CD4-positive, alpha-beta T cell treated with Interleukin-2 at 100 ng/mL for 4 hours (primary cell): ENCODE data around the gene LPP.
"Not testable (repeated sequence)": the region's sequence is repeated elsewhere in the genome, so short reads cannot be mapped to it uniquely, and the experiment has no call there.

Source experiments
- DNase-seq: peaks from one replicate; pipeline ENCODE4 v3.0.0-alpha.2; 2020; ENCODE audit warnings: low spot score

Gene LPP

GRCh38 chr3:188634285-188634684 is 480.3 kb downstream of the LPP start:
- no peak for DNase-seq

- no peak for DNase-seq
Observed at GRCh38 chr3:188635258-188636042, 481.5 kb downstream of the LPP start.

GRCh38 chr3:188636292-188636691 is 482.3 kb downstream of the LPP start:
- DNase-seq: not testable (repeated sequence)

GRCh38 chr3:188641076-188641475 is 487.1 kb downstream of the LPP start:
- no peak for DNase-seq

GRCh38 chr3:188643736-188644135 is 489.8 kb downstream of the LPP start:
- DNase-seq: no peak

DNA sequence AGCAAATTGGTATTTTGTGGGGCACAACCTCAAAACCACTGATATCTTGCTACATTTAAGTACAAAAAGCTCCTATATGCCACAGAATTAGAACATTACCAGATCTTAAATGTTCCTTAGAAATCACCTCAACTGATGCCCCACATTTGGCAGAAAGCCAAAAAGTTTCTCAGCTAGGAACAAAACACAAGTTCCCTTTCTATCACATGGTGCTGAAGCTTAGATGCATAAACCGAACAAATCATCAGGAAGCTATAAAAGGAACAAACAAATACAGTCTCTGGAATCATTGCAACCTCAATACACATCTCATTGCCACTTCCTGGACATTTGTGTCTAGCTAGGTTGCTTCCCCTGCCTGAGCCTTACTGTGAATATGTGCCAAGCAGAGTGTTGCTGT is 492.6 kb downstream of the LPP start:
- no peak for DNase-seq

GRCh38 chr3:188647237-188647636 is 493.3 kb downstream of the LPP start:
- no peak for DNase-seq

GRCh38 chr3:188649521-188649920 is 495.6 kb downstream of the LPP start:
- no peak for DNase-seq

- DNase-seq: no peak
Observed at GRCh38 chr3:188656196-188656982, 502.4 kb downstream of the LPP start.

DNA sequence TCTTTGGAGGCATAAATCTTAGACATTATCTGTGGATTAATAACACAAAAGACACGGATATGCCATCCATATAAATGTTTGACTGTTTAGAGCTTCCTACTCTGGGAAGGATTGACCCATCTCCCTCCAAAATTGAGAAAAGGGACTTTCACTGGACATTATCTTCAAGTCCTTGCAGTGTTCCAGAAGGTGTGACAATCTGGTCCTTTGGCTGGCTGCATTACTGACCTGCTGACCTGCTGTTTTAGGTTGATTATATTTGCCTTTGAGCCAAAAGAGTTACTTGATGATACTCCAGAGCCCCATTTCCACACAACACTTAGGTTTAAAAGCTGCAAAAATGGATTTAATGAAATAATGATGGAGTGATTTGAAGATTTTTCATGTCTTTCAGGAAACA is 504.6 kb downstream of the LPP start:
- DNase-seq: no peak

DNA sequence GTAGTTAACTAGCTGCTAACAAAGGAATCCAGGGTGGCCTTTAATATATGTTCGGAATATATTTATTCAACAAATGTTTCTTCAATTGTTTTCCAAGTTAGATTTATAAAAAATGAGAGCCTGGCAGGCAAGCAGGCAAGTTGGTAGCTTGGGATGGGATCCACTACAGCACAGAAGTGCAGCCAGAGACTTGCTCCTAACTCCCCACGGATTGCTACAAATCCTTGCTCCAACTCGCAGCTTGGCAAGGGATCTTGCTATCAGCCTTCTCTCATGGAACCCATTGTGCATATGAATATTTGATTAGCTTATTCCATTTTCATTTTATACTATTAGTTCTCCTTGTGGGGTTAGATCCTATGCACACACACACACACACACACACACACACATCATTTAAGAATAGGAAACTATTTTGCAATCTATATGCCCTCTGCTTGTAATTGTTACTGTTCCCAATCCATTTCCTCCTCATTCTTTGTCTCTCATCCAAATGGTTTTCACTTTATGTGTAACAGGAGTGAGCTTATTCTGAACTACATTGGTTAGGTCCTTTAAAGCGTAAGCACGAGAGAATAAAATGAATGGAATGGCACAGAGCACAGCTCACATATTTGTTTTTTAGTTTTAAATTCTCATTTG is 505.6 kb downstream of the LPP start:
- no peak for DNase-seq

GRCh38 chr3:188660415-188660814 is 506.5 kb downstream of the LPP start:
- no peak for DNase-seq

- DNase-seq: no peak
Observed at GRCh38 chr3:188661806-188662205, 507.8 kb downstream of the LPP start.

GRCh38 chr3:188662214-188662613 is 508.3 kb downstream of the LPP start:
- DNase-seq: no peak

- no peak for DNase-seq
Observed at GRCh38 chr3:188662795-188663194, 508.8 kb downstream of the LPP start.

DNA sequence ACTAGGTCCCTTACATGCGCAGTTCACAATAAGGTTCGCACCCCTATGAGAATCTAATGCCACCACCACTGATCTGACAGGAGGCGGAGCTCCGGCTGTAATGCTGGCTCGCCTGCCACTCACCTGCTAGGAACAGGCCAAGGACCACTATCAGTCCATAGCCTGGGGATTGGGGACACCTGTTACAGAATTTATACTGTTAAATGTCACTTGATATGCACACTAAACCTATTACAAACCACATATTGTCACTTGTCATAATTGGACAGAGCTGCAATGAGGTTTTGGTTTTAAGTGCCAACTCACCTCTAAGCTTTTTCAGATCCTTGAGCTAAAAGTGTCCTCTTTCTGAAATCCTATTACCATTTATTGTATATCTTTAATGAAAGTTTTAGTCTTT is 509.9 kb downstream of the LPP start:
- DNase-seq: no peak

- peak; percentile 23 for DNase-seq
Observed at GRCh38 chr3:188664795-188665194, 510.8 kb downstream of the LPP start.

DNA sequence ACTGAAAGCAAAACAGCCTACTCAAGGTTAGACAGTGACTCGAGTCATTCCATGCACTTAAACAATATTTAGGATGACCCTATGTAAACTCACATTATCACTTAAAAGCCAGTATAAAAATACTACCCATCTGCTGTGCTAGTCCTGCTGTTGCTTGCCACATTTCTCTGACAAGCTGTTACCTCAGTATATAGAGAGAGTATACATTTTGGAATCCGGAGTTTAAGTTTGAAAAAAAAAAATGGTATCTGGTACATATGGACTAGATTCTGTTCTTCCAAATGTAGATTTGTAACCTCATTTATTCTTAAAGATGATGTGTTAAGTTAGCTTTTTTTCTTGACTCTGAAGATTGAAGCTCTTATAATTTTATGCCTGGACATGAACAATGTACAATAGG is 514.0 kb downstream of the LPP start:
- DNase-seq: no peak

DNA sequence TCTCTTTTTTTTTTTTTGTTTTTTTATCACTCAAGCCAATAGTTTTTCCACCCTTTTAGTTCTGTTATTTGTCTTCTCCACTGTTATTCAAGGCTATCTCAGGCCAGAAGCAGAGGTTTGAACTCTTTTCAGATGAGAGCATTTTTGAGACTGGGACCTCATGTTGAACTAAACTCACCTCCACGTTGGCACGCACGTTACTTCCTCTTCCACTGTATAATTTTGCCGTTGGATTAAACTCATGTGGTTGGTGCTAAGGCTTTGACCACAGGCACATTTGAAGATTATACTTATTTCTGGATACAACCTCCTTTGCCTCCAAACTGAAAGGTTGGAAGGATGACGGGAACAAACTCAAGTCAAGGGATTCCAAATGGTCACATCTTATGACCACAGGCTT is 516.5 kb downstream of the LPP start:
- DNase-seq: no peak

DNA sequence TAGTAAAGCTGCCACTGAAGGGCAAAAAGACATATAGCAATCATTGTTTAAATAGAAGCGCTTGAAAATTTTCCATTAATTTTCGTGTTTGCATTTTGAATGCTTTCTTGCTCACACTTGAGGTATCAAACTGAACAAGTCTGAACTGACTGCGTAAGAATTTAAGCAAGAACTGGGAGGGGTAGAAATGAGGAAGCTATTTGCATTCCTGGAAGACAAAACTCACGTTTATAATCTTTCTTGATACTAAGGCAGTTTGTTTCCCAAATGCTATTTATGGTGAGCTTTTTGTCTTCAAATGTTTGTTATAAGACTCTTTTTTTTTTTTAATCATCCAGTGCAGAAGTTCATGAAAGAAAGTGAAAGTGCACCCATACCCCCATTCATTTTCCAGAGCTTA is 518.0 kb downstream of the LPP start:
- DNase-seq: no peak

DNA sequence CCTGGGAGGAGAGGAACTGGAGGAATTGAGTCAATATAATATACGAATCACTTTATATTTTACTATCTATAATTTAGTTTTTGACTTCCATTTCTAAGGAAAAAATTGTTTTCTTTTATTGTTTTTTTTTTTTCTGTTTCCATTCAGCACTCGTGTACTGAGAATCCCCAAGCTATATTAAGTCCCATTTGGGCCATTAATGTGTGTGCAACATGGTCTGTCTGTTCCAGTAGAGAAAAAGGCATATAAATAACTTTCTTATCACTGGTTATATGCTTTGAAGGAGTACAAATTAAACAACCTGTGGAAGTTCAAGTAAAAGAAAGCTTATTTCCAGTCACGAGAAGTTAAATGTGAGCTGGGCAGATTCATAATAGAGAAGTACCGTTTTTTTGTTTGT is 518.9 kb downstream of the LPP start:
- DNase-seq: no peak

DNA sequence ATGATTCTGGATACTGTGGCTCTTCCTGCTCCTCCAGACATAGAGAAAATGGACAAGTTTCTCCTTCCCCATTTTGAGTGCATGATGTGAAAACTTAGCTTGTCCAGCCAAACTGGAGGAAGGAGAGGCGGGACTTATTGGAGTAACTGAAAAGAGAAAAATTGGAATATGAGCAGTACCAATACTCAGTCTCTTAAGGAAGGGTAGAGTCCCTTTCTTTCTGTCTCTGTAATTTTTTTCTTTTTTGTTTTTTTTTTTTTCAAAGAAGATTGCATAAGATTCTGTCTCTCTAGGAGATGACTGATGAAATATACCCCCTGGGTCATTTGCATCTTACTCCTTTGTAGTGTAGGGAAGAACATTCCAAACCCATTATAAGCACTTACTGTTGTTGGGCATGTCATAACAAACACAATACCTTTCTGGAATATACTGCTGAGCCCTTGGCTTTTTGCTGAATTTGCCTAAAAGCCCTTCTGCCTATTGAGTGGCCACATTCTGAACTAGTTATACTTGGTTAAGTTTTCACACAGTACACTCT is 519.8 kb downstream of the LPP start:
- DNase-seq: no peak

DNA sequence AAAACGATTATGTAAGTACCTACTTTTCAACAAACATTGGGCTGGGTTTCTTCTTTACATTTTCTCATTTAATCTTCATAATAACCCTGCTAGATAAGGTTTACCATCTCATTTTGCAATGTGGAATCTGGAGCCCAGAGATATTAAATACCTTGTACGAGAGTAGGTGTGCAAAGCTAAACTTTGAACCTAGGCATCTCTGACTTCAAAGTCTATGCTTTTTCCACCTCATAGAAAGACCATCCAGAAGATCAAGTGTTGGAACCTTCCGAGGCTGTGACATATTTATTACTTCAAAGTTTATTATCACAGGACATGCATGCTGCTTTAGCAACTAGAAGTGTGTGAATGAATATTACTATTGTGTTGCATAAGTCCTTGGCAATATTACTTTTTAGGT is 520.6 kb downstream of the LPP start:
- DNase-seq: no peak
